HG03460 (cell line): ENCODE data around the gene PLAAT4.
A peak's percentile ranks its signal among the peaks of the same experiment; 100 is the strongest.
"Not testable (repeated sequence)": the region's sequence is repeated elsewhere in the genome, so short reads cannot be mapped to it uniquely, and the experiment has no call there.

ENCODE experiments used
- ATAC-seq: cut with Tn5 transposase; IDR thresholded peaks from one replicate; pipeline ENCODE4 v1.9.1; 2021; ENCODE audit not compliant: unreplicated experiment

PLAAT4 gene

GRCh38 chr11:63510360-63511047 lies 26.1 kb upstream of the PLAAT4 start:
- no peak for ATAC-seq

GRCh38 chr11:63511048-63511748 lies 25.4 kb upstream of the PLAAT4 start:
- ATAC-seq: no peak

- no peak for ATAC-seq
Observed at GRCh38 chr11:63512816-63513215, 23.8 kb upstream of the PLAAT4 start.

GRCh38 chr11:63516109-63516508 lies 20.5 kb upstream of the PLAAT4 start:
- no peak for ATAC-seq

GRCh38 chr11:63517156-63517555 lies 19.5 kb upstream of the PLAAT4 start:
- no peak for ATAC-seq

- ATAC-seq: no peak
Observed at GRCh38 chr11:63518548-63518947, 18.1 kb upstream of the PLAAT4 start.

- no peak for ATAC-seq
Observed at GRCh38 chr11:63520606-63521170, 15.9 kb upstream of the PLAAT4 start.

GRCh38 chr11:63521896-63522295 lies 14.7 kb upstream of the PLAAT4 start:
- no peak for ATAC-seq

- ATAC-seq: no peak
Observed at GRCh38 chr11:63523151-63523550, 13.5 kb upstream of the PLAAT4 start.

- no peak for ATAC-seq
Observed at GRCh38 chr11:63527667-63528066, 8.9 kb upstream of the PLAAT4 start.

GRCh38 chr11:63528156-63528555 lies 8.5 kb upstream of the PLAAT4 start:
- ATAC-seq: not testable (repeated sequence)

GRCh38 chr11:63528729-63529278 lies 7.8 kb upstream of the PLAAT4 start:
- ATAC-seq: not testable (repeated sequence)

- not testable (repeated sequence) for ATAC-seq
Observed at GRCh38 chr11:63529373-63529772, 7.2 kb upstream of the PLAAT4 start.

GRCh38 chr11:63530021-63530420 lies 6.6 kb upstream of the PLAAT4 start:
- ATAC-seq: no peak

- peak; percentile 90 for ATAC-seq
Observed at GRCh38 chr11:63531074-63531792, 5.4 kb upstream of the PLAAT4 start.

GRCh38 chr11:63532117-63532516 lies 4.5 kb upstream of the PLAAT4 start:
- ATAC-seq: no peak

- no peak for ATAC-seq
Observed at GRCh38 chr11:63532799-63533475, 3.7 kb upstream of the PLAAT4 start.

GRCh38 chr11:63534076-63534475 lies 2.5 kb upstream of the PLAAT4 start:
- ATAC-seq: no peak

- ATAC-seq: no peak
Observed at GRCh38 chr11:63534895-63535461, 1.6 kb upstream of the PLAAT4 start.

- ATAC-seq: no peak
Observed at GRCh38 chr11:63535734-63536133, 874 bp upstream of the PLAAT4 start.
